ENCODE data around the gene GOLGA6L1. TPM values are rescaled to one million over a fixed set of nuclear protein-coding genes. Genes with fewer than 3 reads are reported as not detected.
"Not testable (repeated sequence)": the region's sequence is repeated elsewhere in the genome, so short reads cannot be mapped to it uniquely, and the experiment has no call there.

Gene GOLGA6L1
- polyA plus RNA-seq (2012; ENCODE audit: insufficient read depth, insufficient read length), result not detected

GRCh38 chr15:23136722-23137121 is at the start of gene GOLGA6L1:
TSS of gene GOLGA6L1 (minus strand) at chr15:23136822. CDS start at chr15:23136731, 91 bp downstream.
- not testable (repeated sequence) for DNase-seq (ENCODE audit: low read depth, low spot score); H3K4me3 ChIP-seq (ENCODE audit: low read length)

- H3K4me3 ChIP-seq (ENCODE audit: low read length); DNase-seq (ENCODE audit: low read depth, low spot score): not testable (repeated sequence)
These were observed 44.6 kb upstream of the GOLGA6L1 start for GRCh38 chr15:23181201-23181600.

DNA sequence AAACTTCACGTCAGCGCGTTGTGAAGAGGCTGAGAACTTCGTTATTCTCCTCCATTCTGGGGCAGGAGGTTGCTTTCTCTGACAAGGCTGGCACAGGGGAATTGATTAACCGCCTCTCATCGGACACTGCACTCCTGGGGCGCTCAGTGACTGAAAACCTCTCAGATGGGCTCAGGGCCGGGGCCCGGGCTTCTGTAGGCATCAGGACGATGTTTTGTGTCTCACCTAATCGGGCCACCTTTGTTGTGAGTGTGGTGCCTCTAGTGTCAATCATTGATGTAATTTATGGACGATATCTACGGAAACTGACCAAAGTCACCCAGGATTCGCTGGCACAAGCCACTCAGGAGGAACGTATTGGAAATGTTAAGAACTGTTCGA is 43.9 kb upstream of the GOLGA6L1 start:
- not testable (repeated sequence) for H3K4me3 ChIP-seq (ENCODE audit: low read length); DNase-seq (ENCODE audit: low read depth, low spot score)

GRCh38 chr15:23179768-23180546 is 43.3 kb upstream of the GOLGA6L1 start:
- H3K4me3 ChIP-seq (ENCODE audit: low read length); DNase-seq (ENCODE audit: low read depth, low spot score): not testable (repeated sequence)

DNA sequence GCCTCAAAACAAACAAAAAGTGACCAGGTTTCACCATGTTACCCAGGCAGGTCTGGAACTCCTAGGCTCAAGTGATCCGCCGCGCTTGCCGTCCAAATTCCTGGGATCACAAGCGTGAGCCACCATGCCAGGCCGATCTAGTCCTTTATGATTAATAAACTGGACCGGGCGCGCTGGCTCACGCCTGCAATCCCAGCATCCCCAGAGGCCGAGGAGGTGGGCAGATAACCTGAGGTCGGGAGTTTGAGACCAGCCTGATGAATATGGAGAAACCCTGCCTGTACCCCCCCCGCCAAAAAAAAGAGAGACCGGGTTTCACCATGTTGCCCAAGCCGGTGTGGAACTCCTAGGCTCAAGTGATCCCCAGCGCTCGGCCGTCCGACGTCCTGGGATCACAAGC is 40.1 kb upstream of the GOLGA6L1 start:
- DNase-seq (ENCODE audit: low read depth, low spot score); H3K4me3 ChIP-seq (ENCODE audit: low read length): not testable (repeated sequence)

DNA sequence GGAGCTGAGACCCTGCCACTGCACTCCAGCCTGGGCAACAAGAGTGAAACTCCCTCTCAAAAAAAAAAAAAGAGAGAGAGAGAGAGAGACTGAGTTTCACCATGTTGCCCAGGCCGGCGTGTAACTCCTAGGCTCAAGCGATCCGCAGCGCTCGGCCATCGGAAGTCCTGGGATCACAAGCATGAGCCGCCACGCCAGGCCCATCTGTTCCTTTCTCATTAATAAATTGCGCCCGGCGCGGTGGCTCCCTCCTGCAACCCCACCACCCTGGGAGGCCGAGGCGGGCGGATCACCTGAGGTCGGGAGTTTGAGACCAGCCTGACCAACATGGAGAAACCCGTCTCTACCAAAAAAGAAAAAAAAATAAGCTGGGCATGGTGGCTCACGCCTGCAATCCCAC is 39.0 kb upstream of the GOLGA6L1 start:
- DNase-seq (ENCODE audit: low read depth, low spot score); H3K4me3 ChIP-seq (ENCODE audit: low read length): not testable (repeated sequence)

DNA sequence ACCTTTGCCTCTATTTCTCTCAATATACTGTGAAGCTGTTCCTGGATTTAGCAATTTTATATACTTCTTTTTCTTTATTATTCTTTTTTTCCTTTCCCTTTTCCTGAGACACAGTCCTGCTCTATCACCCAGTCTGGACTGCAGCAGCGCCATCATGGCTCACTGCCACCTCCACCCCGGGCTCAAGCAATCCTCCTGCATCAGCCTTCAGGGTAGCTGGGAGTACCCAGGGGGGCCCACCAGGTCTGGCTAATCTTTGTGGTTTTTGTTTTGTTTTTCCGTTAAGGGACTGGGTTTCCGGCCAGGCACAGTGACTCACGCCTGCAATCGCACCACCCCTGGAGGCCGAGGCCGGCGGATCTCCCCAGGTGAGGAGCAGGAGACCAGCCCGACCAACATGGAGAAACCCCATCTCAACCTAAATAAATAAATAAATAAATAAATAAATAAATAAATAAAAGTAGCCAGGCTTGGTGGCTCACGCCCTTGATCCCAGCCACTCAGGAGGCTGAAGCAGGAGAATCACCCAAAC is 38.1 kb upstream of the GOLGA6L1 start:
- DNase-seq (ENCODE audit: low read depth, low spot score); H3K4me3 ChIP-seq (ENCODE audit: low read length): not testable (repeated sequence)

DNA sequence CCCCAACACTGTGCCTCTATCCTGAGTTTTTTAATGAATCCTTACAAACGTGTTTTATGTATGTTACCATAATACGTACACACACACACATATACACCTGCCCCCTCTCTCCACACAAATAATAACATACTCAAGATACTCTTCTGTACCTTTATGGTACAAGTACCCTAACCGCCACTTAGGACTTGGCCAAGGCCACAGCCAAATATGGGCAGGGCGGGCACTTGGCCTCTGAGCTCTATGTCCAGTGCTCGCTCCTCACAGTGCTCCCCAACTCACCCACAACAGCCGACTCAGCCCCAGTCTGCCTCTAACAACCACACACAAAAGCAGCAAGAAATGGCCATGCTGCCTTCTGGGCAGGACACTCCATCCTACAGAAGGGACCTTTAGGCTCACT is 3.8 kb downstream of the GOLGA6L1 start:
- not testable (repeated sequence) for H3K4me3 ChIP-seq (ENCODE audit: low read length); DNase-seq (ENCODE audit: low read depth, low spot score)

DNA sequence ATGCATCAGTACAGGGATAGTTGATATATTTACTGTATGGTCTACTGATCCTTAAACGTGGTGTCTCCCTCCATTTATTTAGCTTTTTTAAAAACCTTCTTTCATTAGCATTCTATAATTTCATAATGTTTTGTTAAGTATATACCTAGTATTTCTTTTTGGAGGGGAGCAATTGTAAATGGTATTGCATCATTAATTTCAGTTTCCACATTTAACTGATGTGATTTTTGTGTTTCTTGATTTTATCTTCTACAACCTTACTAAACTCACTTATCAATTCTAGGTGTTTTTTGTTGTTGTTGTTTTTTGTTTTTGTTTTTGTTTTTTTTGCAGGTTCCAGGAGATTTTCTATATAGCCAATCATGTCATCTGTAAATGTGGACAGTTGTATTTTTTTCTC is 18.4 kb downstream of the GOLGA6L1 start:
- no peak for DNase-seq (ENCODE audit: low read depth, low spot score)
- H3K4me3 ChIP-seq (ENCODE audit: low read length), result no peak overlapping the region

GRCh38 chr15:23095796-23096195 is 40.8 kb downstream of the GOLGA6L1 start:
- H3K4me3 ChIP-seq (ENCODE audit: low read length), result no peak overlapping the region
- no peak for DNase-seq (ENCODE audit: low read depth, low spot score)

DNA sequence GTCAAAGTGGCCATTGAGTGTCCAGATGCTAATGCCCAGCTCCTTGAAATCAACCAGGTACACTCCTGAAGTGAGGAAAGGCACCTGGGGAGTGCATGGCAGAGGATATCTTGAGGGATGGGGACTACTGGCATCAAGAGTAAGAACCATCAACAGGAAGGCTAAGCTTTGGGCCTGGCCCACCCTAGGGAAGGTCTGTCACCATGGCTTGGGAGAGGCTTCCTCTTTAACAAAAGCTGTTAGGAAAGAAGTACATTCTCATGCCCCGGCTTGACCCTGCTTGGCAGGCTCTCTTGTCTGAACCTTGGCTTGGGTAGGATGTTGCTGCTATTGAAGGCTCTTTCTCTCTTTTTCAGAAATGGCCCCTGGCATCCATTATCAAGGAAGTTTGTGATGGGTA is 53.5 kb downstream of the GOLGA6L1 start:
- no peak for DNase-seq (ENCODE audit: low read depth, low spot score)
- no peak overlapping the region for H3K4me3 ChIP-seq (ENCODE audit: low read length)

DNA sequence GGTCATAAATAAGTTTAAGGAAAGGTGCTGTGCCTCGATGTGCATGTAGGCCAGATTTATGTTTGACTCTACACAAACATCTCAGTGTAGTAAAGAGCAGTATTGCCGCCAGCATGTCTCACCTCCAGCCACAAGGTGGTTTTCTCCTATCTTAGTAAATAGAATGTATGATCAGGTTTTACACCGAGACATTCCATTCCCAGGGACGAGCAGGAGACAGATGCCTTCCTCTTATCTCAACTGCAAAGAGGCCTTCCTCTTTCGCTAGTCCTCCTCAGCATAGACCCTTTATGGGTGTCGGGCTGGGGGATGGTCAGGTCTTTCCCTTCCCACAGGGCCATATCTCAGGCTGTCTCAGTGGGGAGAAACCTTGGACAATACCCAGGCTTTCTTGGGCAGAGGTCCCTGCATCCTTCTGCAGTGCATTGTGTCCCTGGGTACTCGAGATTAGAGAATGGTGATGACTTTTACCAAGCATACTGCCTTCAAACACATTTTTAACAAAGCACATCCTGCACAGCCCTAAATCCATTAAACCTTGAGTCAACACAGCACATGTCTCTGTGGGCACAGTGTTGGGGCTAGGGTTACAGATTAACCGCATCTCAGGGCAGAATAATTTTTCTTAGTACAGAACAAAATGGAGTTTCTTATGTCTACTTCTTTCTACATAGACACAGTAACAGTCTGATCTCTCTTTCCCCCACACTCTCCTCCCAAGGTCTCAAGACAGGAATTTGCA is 54.5 kb downstream of the GOLGA6L1 start:
- not testable (repeated sequence) for DNase-seq (ENCODE audit: low read depth, low spot score); H3K4me3 ChIP-seq (ENCODE audit: low read length)

DNA sequence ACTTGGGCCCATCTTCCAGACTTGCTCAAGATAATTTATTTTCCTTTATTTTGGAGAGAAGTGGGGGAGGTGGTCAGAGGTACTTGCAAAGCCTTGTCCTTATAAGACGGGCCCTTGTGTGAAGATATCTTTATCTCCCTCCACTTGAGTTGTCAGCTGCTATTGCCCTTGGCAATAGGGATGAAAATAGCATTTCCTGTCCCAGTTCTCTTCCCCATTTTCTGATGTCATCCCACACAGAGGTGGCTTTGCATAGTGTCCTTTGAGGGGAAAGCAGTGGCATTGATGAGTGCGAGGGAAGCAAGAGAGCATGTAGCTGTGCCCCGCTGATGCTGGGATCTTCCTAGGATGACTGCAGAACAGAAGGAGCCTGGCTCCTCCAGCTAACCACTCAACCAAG is 55.4 kb downstream of the GOLGA6L1 start:
- no peak overlapping the region for H3K4me3 ChIP-seq (ENCODE audit: low read length)
- no peak for DNase-seq (ENCODE audit: low read depth, low spot score)

DNA sequence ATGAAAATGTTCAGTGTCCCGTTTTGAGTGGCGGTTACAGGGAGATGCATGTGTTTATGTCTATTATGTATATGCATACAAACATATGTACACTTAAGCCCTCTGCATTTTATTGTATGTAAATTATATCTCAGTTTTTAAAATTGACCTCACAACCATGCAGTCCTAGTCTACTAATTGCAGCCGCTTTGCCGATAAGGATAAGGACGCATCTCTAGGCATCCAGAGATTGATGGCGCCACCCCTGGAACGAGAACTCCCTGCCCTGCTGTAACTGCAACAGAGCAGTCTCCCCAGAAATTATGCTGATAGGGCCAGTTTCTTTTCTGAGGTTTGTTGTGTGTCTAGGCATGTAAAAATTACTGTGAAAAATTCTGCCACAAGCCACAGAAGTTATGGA is 56.9 kb downstream of the GOLGA6L1 start:
- no peak overlapping the region for H3K4me3 ChIP-seq (ENCODE audit: low read length)
- no peak for DNase-seq (ENCODE audit: low read depth, low spot score)
